ENCODE data around the gene MAP3K14. TPM values are rescaled to one million over a fixed set of nuclear protein-coding genes. Genes with fewer than 3 reads are reported as not detected.

The MAP3K14 gene
- total RNA-seq, 2 donors from 2014 or later: 12.5 to 16.1 TPM

DNA sequence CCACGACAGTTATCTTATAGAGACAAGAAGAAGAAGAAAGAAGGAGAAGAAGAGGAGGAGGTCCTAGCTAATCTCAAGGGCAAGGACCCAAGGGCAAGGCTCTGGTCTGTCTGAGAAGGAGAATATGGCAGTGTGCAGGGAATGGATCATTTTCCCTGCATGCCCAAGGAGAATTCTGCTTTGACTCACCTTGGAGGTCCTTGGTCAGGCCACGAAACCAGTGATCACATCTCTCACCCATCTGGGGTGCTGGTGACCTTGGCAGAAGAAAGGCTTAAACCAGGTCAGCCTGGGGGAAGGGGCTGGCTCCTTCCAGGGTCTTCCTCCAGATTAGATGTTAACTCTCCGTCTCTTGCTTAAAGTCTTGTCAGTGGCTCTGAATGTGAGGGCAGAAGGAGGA lies 96.7 kb downstream of the MAP3K14 start:
- Histone ChIP-seq H3K4me3 (no peak overlapping the region), H3K27me3 (replicated peaks; ENCODE audit: insufficient read depth) (no peaks in the 10 kb centered on the region), H3K36me3 (no peaks in the 10 kb centered on the region), H3K4me1 (replicated peaks) (no peaks in the 10 kb centered on the region), H3K9me3 (no peaks in the 10 kb centered on the region), H3K27ac (no peak overlapping the region)
- WGBS: 95% methylated on average over 3 of the region's 3 CpGs
- DNase-seq (ENCODE audit: low spot score): no peak
- TF ChIP-seq, protein P1, sequence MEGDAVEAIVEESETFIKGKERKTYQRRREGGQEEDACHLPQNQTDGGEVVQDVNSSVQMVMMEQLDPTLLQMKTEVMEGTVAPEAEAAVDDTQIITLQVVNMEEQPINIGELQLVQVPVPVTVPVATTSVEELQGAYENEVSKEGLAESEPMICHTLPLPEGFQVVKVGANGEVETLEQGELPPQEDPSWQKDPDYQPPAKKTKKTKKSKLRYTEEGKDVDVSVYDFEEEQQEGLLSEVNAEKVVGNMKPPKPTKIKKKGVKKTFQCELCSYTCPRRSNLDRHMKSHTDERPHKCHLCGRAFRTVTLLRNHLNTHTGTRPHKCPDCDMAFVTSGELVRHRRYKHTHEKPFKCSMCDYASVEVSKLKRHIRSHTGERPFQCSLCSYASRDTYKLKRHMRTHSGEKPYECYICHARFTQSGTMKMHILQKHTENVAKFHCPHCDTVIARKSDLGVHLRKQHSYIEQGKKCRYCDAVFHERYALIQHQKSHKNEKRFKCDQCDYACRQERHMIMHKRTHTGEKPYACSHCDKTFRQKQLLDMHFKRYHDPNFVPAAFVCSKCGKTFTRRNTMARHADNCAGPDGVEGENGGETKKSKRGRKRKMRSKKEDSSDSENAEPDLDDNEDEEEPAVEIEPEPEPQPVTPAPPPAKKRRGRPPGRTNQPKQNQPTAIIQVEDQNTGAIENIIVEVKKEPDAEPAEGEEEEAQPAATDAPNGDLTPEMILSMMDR (IDR thresholded peaks at IDR 0.05): no peak
- TF ChIP-seq POLR2AphosphoS5 (IDR thresholded peaks at IDR 0.05) (no peak), POLR2A (IDR thresholded peaks at IDR 0.05) (no peak)
- intact Hi-C loops (cut with DNase I): no loop called here

DNA sequence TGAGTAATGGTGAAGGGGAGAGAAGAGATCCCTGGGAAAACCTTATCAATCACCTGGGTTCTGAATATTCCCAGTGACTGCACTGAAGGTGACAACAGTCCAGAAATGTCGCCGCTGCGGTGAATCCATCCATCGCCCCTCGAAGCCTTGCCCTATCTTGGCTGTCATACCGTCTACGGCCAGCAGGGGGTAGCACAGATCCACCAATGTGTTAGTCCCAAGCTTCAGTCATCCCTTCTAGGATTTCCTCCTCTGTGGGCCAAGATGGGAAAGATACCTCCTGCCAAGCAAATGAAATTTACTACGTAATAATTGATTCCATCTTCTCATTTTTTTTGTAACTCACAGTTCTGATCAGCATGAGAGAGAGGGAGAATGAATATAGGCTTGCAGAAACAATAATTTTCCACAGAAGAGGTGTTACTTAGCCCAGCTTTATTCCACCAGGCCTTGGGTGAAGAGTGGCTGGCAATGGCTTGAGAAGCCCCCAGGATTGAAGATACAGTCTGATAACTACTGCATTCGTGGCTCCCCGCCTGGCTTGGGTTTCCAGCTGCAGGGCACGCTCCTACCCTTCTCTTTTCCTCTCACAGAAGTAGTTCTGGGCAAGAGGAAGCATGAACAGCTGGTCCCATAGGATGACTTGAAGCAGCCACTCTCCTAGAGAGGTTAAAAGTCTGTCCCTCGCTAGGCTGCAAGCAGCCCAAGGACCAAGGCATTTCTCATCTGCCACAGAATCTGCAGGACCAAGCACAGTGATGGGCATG lies 97.7 kb downstream of the MAP3K14 start:
- peak; percentile 85 for DNase-seq (ENCODE audit: low spot score)
- Histone ChIP-seq H3K36me3 (no peaks in the 10 kb centered on the region), H3K4me3 (no peak overlapping the region), H3K9me3 (no peaks in the 10 kb centered on the region), H3K27ac (no peak overlapping the region), H3K4me1 (replicated peaks) (no peaks in the 10 kb centered on the region), H3K27me3 (replicated peaks; ENCODE audit: insufficient read depth) (no peaks in the 10 kb centered on the region)
- 13% methylated on average over 12 of the region's 12 CpGs for WGBS
- intact Hi-C loops (cut with DNase I): loop anchor here (2.0 kb wide), 2 partner anchors 58 to 166 kb away; no protein-coding TSS in a partner anchor
- TF ChIP-seq, protein P1 (IDR thresholded peaks at IDR 0.05): peak; percentile 94 to 98 (median 98)
- TF ChIP-seq POLR2A (IDR thresholded peaks at IDR 0.05): no peak
- TF ChIP-seq POLR2AphosphoS5 (IDR thresholded peaks at IDR 0.05): peak; percentile 80

Other genes starting within 250 kb of the MAP3K14 start
- 100 to 1,000 TPM in 1 of 2 donors, 10 to 100 TPM in 1; 34.7 to 154 TPM for gene PLCD3, start 184.5 kb downstream of the MAP3K14 start, total RNA-seq
- 10 to 100 TPM; 18.8 to 23.3 TPM for gene ACBD4, start 181.3 kb downstream of the MAP3K14 start, total RNA-seq
- gene HEXIM1, start 168.5 kb downstream of the MAP3K14 start, total RNA-seq: 10 to 100 TPM; 34.5 to 67.1 TPM
- gene HEXIM2, start 155.1 kb downstream of the MAP3K14 start, total RNA-seq: 10 to 100 TPM in 1 of 2 donors, 1 to 10 TPM in 1; 7.1 to 27.0 TPM
- 10 to 100 TPM in 1 of 2 donors, 1 to 10 TPM in 1; 3.6 to 12.2 TPM for gene FMNL1, start 95.1 kb downstream of the MAP3K14 start, total RNA-seq
- gene SPATA32, start 54.9 kb downstream of the MAP3K14 start, total RNA-seq: 1 to 10 TPM in 1 of 2 donors, not detected in 1; 3.2 TPM
- gene ARHGAP27, start 115.8 kb upstream of the MAP3K14 start, total RNA-seq: 10 to 100 TPM; 37.9 to 39.9 TPM
- gene PLEKHM1, start 173.7 kb upstream of the MAP3K14 start, total RNA-seq: 10 to 100 TPM; 33.2 to 39.8 TPM

Measured in prostate gland (tissue), 2 donors.